ENCODE results near the gene LIMS1.
"Not testable (repeated sequence)": the region's sequence is repeated elsewhere in the genome, so short reads cannot be mapped to it uniquely, and the experiment has no call there.

LIMS1 gene

DNA sequence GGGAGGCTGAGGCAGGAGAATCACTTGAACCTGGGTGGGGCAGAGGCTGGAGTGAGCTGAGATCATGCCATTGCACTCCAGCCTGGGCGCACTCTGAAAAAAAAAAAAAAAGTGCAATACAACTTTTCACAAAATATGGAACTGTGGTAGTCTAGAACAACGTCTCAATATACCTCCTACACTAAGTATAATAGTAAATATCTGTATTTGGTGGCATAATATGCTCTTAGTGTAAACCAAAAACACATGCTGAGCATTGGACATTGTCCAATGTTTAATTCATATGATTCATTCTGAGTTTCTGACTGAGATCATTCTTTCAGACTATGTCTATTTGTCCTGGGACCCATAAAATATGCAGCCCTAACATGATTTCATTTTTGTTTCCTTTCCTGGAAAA, 19.8 kb upstream of the LIMS1 start:
- H3K79me1 ChIP-seq (ENCODE audit: low read length); H2AK5ac ChIP-seq (ENCODE audit: low read length); H3K4me1 ChIP-seq (ENCODE audit: control insufficient read depth in 1 of 2, insufficient read depth in 2 of 2, low read length in 2 of 2); H4K91ac ChIP-seq (ENCODE audit: low read depth, low read length); H3K9ac ChIP-seq (ENCODE audit: low read length); H4K12ac ChIP-seq (ENCODE audit: low read depth, low read length); H3K18ac ChIP-seq (ENCODE audit: low read length); H3K4me2 ChIP-seq (ENCODE audit: low read length); H3K27me3 ChIP-seq (ENCODE audit: insufficient read depth, low read length); H2AFZ ChIP-seq (ENCODE audit: insufficient read depth, low read length, poor library complexity); H2BK120ac ChIP-seq (ENCODE audit: insufficient read depth, low read length, poor library complexity); H3K36me3 ChIP-seq (ENCODE audit: control insufficient read depth in 1 of 2, insufficient read depth in 2 of 2, low read length in 2 of 2); DNase-seq; H3K79me2 ChIP-seq (ENCODE audit: control insufficient read depth, insufficient read depth, low read length, poor library complexity); H3K23ac ChIP-seq (ENCODE audit: low read length); H3K4me3 ChIP-seq (ENCODE audit: low read depth, low read length); H3K27ac ChIP-seq (ENCODE audit: low read depth, low read length); H3K4ac ChIP-seq (ENCODE audit: low read depth, low read length); H2BK12ac ChIP-seq (ENCODE audit: low read length); H2BK5ac ChIP-seq (ENCODE audit: low read depth, low read length, poor library complexity); H4K8ac ChIP-seq (ENCODE audit: low read depth, low read length); H3K9me3 ChIP-seq (ENCODE audit: insufficient read depth, low read depth, low read length); H3K14ac ChIP-seq (ENCODE audit: low read length): not testable (repeated sequence)
- no CpG with 5 or more reads among the region's 2 CpGs for WGBS (ENCODE audit: extremely low coverage, insufficient coverage, insufficient read length)

DNA sequence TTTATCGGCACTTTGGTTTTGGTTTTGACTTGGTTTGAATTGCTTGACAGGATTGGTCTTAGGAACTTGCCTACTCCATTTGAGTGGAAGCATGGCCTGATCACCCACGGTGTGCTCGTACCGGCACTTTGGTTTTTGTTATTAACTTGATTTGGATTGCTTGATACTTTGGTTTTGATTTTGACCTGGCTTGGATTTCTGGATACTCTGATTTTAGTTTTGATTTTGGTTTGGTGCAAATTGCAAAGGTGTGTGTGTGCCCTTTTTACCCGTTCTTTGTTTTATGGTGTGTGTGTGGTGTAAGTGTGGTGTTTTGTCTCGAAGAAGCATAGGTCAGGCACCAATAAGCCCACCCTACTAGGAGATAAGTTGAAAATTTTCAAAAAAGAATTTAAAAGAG, 9.6 kb upstream of the LIMS1 start:
- H3K79me1 ChIP-seq (ENCODE audit: low read length); H3K4me2 ChIP-seq (ENCODE audit: low read length); H3K23ac ChIP-seq (ENCODE audit: low read length); H2AFZ ChIP-seq (ENCODE audit: insufficient read depth, low read length, poor library complexity); H3K9ac ChIP-seq (ENCODE audit: low read length); H3K27me3 ChIP-seq (ENCODE audit: insufficient read depth, low read length); H3K36me3 ChIP-seq (ENCODE audit: control insufficient read depth in 1 of 2, insufficient read depth in 2 of 2, low read length in 2 of 2); H2BK12ac ChIP-seq (ENCODE audit: low read length); H3K9me3 ChIP-seq (ENCODE audit: insufficient read depth, low read depth, low read length); H3K18ac ChIP-seq (ENCODE audit: low read length); H3K79me2 ChIP-seq (ENCODE audit: control insufficient read depth, insufficient read depth, low read length, poor library complexity); H3K4ac ChIP-seq (ENCODE audit: low read depth, low read length); H2BK120ac ChIP-seq (ENCODE audit: insufficient read depth, low read length, poor library complexity); H2BK5ac ChIP-seq (ENCODE audit: low read depth, low read length, poor library complexity); DNase-seq; H2AK5ac ChIP-seq (ENCODE audit: low read length); H3K4me1 ChIP-seq (ENCODE audit: control insufficient read depth in 1 of 2, insufficient read depth in 2 of 2, low read length in 2 of 2); H4K8ac ChIP-seq (ENCODE audit: low read depth, low read length); H3K27ac ChIP-seq (ENCODE audit: low read depth, low read length); H4K12ac ChIP-seq (ENCODE audit: low read depth, low read length); H3K4me3 ChIP-seq (ENCODE audit: low read depth, low read length); H4K91ac ChIP-seq (ENCODE audit: low read depth, low read length); H3K14ac ChIP-seq (ENCODE audit: low read length): not testable (repeated sequence)
- WGBS (ENCODE audit: extremely low coverage, insufficient coverage, insufficient read length): no CpG with 5 or more reads among the region's 6 CpGs

DNA sequence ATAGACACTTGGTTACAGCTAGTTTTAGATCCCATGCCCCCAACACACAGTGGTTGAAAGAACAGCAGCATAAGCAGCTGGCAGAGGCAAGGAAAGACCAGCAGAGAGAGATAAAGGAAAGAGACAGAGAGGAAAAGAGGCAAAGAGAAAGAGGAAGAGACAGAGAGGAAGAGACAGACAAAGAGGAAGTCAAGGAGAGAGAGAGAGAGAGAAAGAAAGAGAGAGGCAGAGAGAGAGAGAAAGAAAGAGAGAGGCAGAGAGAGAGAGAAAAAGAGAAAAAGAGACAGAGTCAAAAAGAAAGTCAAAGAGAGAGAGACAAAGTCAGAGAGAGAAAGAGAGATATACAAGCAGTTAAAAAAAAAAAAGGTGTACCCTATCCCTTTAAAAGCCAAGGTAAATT, 9.0 kb upstream of the LIMS1 start:
- H2BK12ac ChIP-seq (ENCODE audit: low read length); H3K27ac ChIP-seq (ENCODE audit: low read depth, low read length); H4K8ac ChIP-seq (ENCODE audit: low read depth, low read length); H3K79me1 ChIP-seq (ENCODE audit: low read length); H2BK120ac ChIP-seq (ENCODE audit: insufficient read depth, low read length, poor library complexity); H3K27me3 ChIP-seq (ENCODE audit: insufficient read depth, low read length); H3K14ac ChIP-seq (ENCODE audit: low read length); H3K18ac ChIP-seq (ENCODE audit: low read length); H3K4ac ChIP-seq (ENCODE audit: low read depth, low read length); H2AK5ac ChIP-seq (ENCODE audit: low read length); H3K79me2 ChIP-seq (ENCODE audit: control insufficient read depth, insufficient read depth, low read length, poor library complexity); H3K4me2 ChIP-seq (ENCODE audit: low read length); H2BK5ac ChIP-seq (ENCODE audit: low read depth, low read length, poor library complexity); H3K9ac ChIP-seq (ENCODE audit: low read length); H3K23ac ChIP-seq (ENCODE audit: low read length); H3K9me3 ChIP-seq (ENCODE audit: insufficient read depth, low read depth, low read length); H2AFZ ChIP-seq (ENCODE audit: insufficient read depth, low read length, poor library complexity); H4K91ac ChIP-seq (ENCODE audit: low read depth, low read length); H4K12ac ChIP-seq (ENCODE audit: low read depth, low read length); DNase-seq; H3K4me1 ChIP-seq (ENCODE audit: control insufficient read depth in 1 of 2, insufficient read depth in 2 of 2, low read length in 2 of 2); H3K4me3 ChIP-seq (ENCODE audit: low read depth, low read length); H3K36me3 ChIP-seq (ENCODE audit: control insufficient read depth in 1 of 2, insufficient read depth in 2 of 2, low read length in 2 of 2): not testable (repeated sequence)

DNA sequence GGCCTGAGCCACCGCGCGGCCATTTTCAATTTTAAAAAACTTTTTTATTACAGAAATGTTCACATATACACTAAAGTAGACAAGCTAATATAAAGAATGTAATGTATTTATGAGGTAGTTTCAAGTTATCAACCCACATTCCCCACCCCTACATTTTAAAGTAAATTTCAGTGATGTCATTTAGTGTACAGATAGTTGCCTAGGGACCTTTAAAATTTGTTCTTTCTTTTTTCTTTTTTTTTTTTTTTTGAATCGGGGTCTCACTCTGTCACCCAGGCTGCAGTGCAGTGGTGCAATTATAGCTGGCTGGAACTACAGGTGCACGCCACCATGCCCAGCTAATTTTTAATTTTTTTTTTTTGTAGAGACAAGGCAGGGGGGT, 2.6 kb upstream of the LIMS1 start:
- Histone ChIP-seq H2AK5ac (ENCODE audit: low read length) (no peak overlapping the region), H2AFZ (ENCODE audit: insufficient read depth, low read length, poor library complexity) (no peak overlapping the region), H3K9me3 (ENCODE audit: insufficient read depth, low read depth, low read length) (no peaks in the 10 kb centered on the region), H3K4me1 (ENCODE audit: control insufficient read depth in 1 of 2, insufficient read depth in 2 of 2, low read length in 2 of 2) (peaks cover 1 to 5% of the 10 kb centered on the region in 2 experiments), H3K23ac (ENCODE audit: low read length) (no peak overlapping the region), H2BK12ac (ENCODE audit: low read length) (no peak overlapping the region), H3K27me3 (ENCODE audit: insufficient read depth, low read length) (no peaks in the 10 kb centered on the region), H4K8ac (ENCODE audit: low read depth, low read length) (no peak overlapping the region), H2BK120ac (ENCODE audit: insufficient read depth, low read length, poor library complexity) (no peak overlapping the region), H3K18ac (ENCODE audit: low read length) (no peak overlapping the region), H3K9ac (ENCODE audit: low read length) (no peak overlapping the region), H3K4me2 (ENCODE audit: low read length) (no peak overlapping the region), H4K91ac (ENCODE audit: low read depth, low read length) (no peak overlapping the region), H3K79me1 (ENCODE audit: low read length) (peaks cover 10% of the 10 kb centered on the region), H3K79me2 (ENCODE audit: control insufficient read depth, insufficient read depth, low read length, poor library complexity) (peaks cover 9% of the 10 kb centered on the region), H2BK5ac (ENCODE audit: low read depth, low read length, poor library complexity) (no peak overlapping the region), H3K36me3 (ENCODE audit: control insufficient read depth in 1 of 2, insufficient read depth in 2 of 2, low read length in 2 of 2) (no peaks in the 10 kb centered on the region), H4K12ac (ENCODE audit: low read depth, low read length) (no peak overlapping the region), H3K27ac (ENCODE audit: low read depth, low read length) (no peak overlapping the region), H3K4me3 (ENCODE audit: low read depth, low read length) (no peak overlapping the region), H3K14ac (ENCODE audit: low read length) (no peak overlapping the region), H3K4ac (ENCODE audit: low read depth, low read length) (no peak overlapping the region)
- DNase-seq: no peak
- no CpG with 5 or more reads among the region's 5 CpGs for WGBS (ENCODE audit: extremely low coverage, insufficient coverage, insufficient read length)

Measured in trophoblast cell (in vitro differentiated cells and primary cell).